ENCODE data around the gene KCNS3.

The KCNS3 gene

GRCh38 chr2:17858064-17858463 lies 20.4 kb upstream of the KCNS3 start:
- Histone ChIP-seq H3K9me3 (ENCODE audit: control insufficient read depth, insufficient read depth, low read length) (no peaks in the 10 kb centered on the region), H3K4me1 (ENCODE audit: insufficient read depth, low read length) (no peaks in the 10 kb centered on the region), H3K9ac (ENCODE audit: low read depth, low read length) (no peak overlapping the region), H3K36me3 (ENCODE audit: insufficient read depth, low read length) (no peaks in the 10 kb centered on the region)

- Histone ChIP-seq H3K4me1 (ENCODE audit: insufficient read depth, low read length) (no peaks in the 10 kb centered on the region), H3K36me3 (ENCODE audit: insufficient read depth, low read length) (no peaks in the 10 kb centered on the region), H3K9ac (ENCODE audit: low read depth, low read length) (no peak overlapping the region), H3K9me3 (ENCODE audit: control insufficient read depth, insufficient read depth, low read length) (no peaks in the 10 kb centered on the region)
These were observed 14.9 kb upstream of the KCNS3 start for GRCh38 chr2:17863539-17863938.

GRCh38 chr2:17864676-17865075 lies 13.8 kb upstream of the KCNS3 start:
- no peaks in the 10 kb centered on the region for H3K36me3 ChIP-seq (ENCODE audit: insufficient read depth, low read length)
- H3K9ac ChIP-seq (ENCODE audit: low read depth, low read length): no peak overlapping the region
- no peaks in the 10 kb centered on the region for H3K9me3 ChIP-seq (ENCODE audit: control insufficient read depth, insufficient read depth, low read length)
- no peaks in the 10 kb centered on the region for H3K4me1 ChIP-seq (ENCODE audit: insufficient read depth, low read length)

GRCh38 chr2:17867133-17867532 lies 11.3 kb upstream of the KCNS3 start:
- H3K36me3 ChIP-seq (ENCODE audit: insufficient read depth, low read length): no peaks in the 10 kb centered on the region

GRCh38 chr2:17869128-17869527 lies 9.3 kb upstream of the KCNS3 start:
- Histone ChIP-seq H3K4me1 (ENCODE audit: insufficient read depth, low read length) (no peaks in the 10 kb centered on the region), H3K36me3 (ENCODE audit: insufficient read depth, low read length) (no peaks in the 10 kb centered on the region), H3K9me3 (ENCODE audit: control insufficient read depth, insufficient read depth, low read length) (no peaks in the 10 kb centered on the region), H3K9ac (ENCODE audit: low read depth, low read length) (no peak overlapping the region)

More at GRCh38 chr2:17867133-17867532, 11.3 kb upstream of the KCNS3 start:
- H3K9ac ChIP-seq (ENCODE audit: low read depth, low read length): no peak overlapping the region
- H3K4me1 ChIP-seq (ENCODE audit: insufficient read depth, low read length): no peaks in the 10 kb centered on the region
- H3K9me3 ChIP-seq (ENCODE audit: control insufficient read depth, insufficient read depth, low read length): no peaks in the 10 kb centered on the region

- Histone ChIP-seq H3K9ac (ENCODE audit: low read depth, low read length) (no peak overlapping the region), H3K4me1 (ENCODE audit: insufficient read depth, low read length) (no peaks in the 10 kb centered on the region), H3K36me3 (ENCODE audit: insufficient read depth, low read length) (no peaks in the 10 kb centered on the region), H3K9me3 (ENCODE audit: control insufficient read depth, insufficient read depth, low read length) (no peaks in the 10 kb centered on the region)
These were observed 6.8 kb upstream of the KCNS3 start for GRCh38 chr2:17871639-17872038.

- Histone ChIP-seq H3K36me3 (ENCODE audit: insufficient read depth, low read length) (no peaks in the 10 kb centered on the region), H3K9ac (ENCODE audit: low read depth, low read length) (no peak overlapping the region), H3K9me3 (ENCODE audit: control insufficient read depth, insufficient read depth, low read length) (no peaks in the 10 kb centered on the region), H3K4me1 (ENCODE audit: insufficient read depth, low read length) (no peaks in the 10 kb centered on the region)
These were observed 5.4 kb upstream of the KCNS3 start for GRCh38 chr2:17873021-17873420.

GRCh38 chr2:17876590-17876989 lies 1.9 kb upstream of the KCNS3 start:
- no peaks in the 10 kb centered on the region for H3K36me3 ChIP-seq (ENCODE audit: insufficient read depth, low read length)
- H3K9me3 ChIP-seq (ENCODE audit: control insufficient read depth, insufficient read depth, low read length): no peaks in the 10 kb centered on the region
- H3K9ac ChIP-seq (ENCODE audit: low read depth, low read length): no peak overlapping the region
- H3K4me1 ChIP-seq (ENCODE audit: insufficient read depth, low read length): no peaks in the 10 kb centered on the region

- Histone ChIP-seq H3K36me3 (ENCODE audit: insufficient read depth, low read length) (no peaks in the 10 kb centered on the region), H3K9ac (ENCODE audit: low read depth, low read length) (peak overlapping the region; percentile 94), H3K9me3 (ENCODE audit: control insufficient read depth, insufficient read depth, low read length) (no peaks in the 10 kb centered on the region), H3K4me1 (ENCODE audit: insufficient read depth, low read length) (0 out of 2 replicates have a peak, but pooled peaks cover 2% of the 10 kb centered on the region)
These were observed 621 bp upstream of the KCNS3 start for GRCh38 chr2:17877811-17878280.

- H3K9ac ChIP-seq (ENCODE audit: low read depth, low read length): peak overlapping the region; percentile 94
These were observed 858 bp downstream of the KCNS3 start for GRCh38 chr2:17879137-17879912.

GRCh38 chr2:17879913-17880274 lies 1.4 kb downstream of the KCNS3 start:
- Histone ChIP-seq H3K36me3 (ENCODE audit: insufficient read depth, low read length) (no peaks in the 10 kb centered on the region), H3K9me3 (ENCODE audit: control insufficient read depth, insufficient read depth, low read length) (no peaks in the 10 kb centered on the region), H3K9ac (ENCODE audit: low read depth, low read length) (peak overlapping the region; percentile 94), H3K4me1 (ENCODE audit: insufficient read depth, low read length) (0 out of 2 replicates have a peak, but pooled peaks cover 2% of the 10 kb centered on the region)

More at GRCh38 chr2:17879137-17879912, 858 bp downstream of the KCNS3 start:
- H3K9me3 ChIP-seq (ENCODE audit: control insufficient read depth, insufficient read depth, low read length): no peaks in the 10 kb centered on the region
- H3K4me1 ChIP-seq (ENCODE audit: insufficient read depth, low read length): 0 out of 2 replicates have a peak, but pooled peaks cover 2% of the 10 kb centered on the region
- H3K36me3 ChIP-seq (ENCODE audit: insufficient read depth, low read length): no peaks in the 10 kb centered on the region

- H3K9me3 ChIP-seq (ENCODE audit: control insufficient read depth, insufficient read depth, low read length): no peaks in the 10 kb centered on the region
- peaks cover 10% of the 10 kb centered on the region; the same call in 1 of the 2 replicates for H3K4me1 ChIP-seq (ENCODE audit: insufficient read depth, low read length)
- peak overlapping the region; percentile 42; the same call in 1 of the 2 replicates for H3K9ac ChIP-seq (ENCODE audit: low read depth, low read length)
- H3K36me3 ChIP-seq (ENCODE audit: insufficient read depth, low read length): no peaks in the 10 kb centered on the region
These were observed 14.5 kb downstream of the KCNS3 start for GRCh38 chr2:17892770-17893534.

GRCh38 chr2:17894005-17894404 lies 15.5 kb downstream of the KCNS3 start:
- Histone ChIP-seq H3K9ac (ENCODE audit: low read depth, low read length) (no peak overlapping the region), H3K36me3 (ENCODE audit: insufficient read depth, low read length) (no peaks in the 10 kb centered on the region), H3K9me3 (ENCODE audit: control insufficient read depth, insufficient read depth, low read length) (no peaks in the 10 kb centered on the region), H3K4me1 (ENCODE audit: insufficient read depth, low read length) (peaks cover 10% of the 10 kb centered on the region; the same call in 1 of the 2 replicates)

- Histone ChIP-seq H3K4me1 (ENCODE audit: insufficient read depth, low read length) (peaks cover 10% of the 10 kb centered on the region; the same call in 1 of the 2 replicates), H3K9me3 (ENCODE audit: control insufficient read depth, insufficient read depth, low read length) (no peaks in the 10 kb centered on the region), H3K9ac (ENCODE audit: low read depth, low read length) (no peak overlapping the region), H3K36me3 (ENCODE audit: insufficient read depth, low read length) (no peaks in the 10 kb centered on the region)
These were observed 16.1 kb downstream of the KCNS3 start for GRCh38 chr2:17894556-17894955.

GRCh38 chr2:17899871-17900270 lies 21.4 kb downstream of the KCNS3 start:
- Histone ChIP-seq H3K9me3 (ENCODE audit: control insufficient read depth, insufficient read depth, low read length) (no peaks in the 10 kb centered on the region), H3K4me1 (ENCODE audit: insufficient read depth, low read length) (no peaks in the 10 kb centered on the region), H3K36me3 (ENCODE audit: insufficient read depth, low read length) (no peaks in the 10 kb centered on the region), H3K9ac (ENCODE audit: low read depth, low read length) (no peak overlapping the region)

Data from ES-I3 (cell line).